Astrocyte (in vitro differentiated cells and primary cell): ENCODE data around the gene CCDC142. TPM values are rescaled to one million over a fixed set of nuclear protein-coding genes. Genes with fewer than 3 reads are reported as not detected.

Experiments
- DNase-seq: peaks from one replicate; pipeline ENCODE4 v3.0.0-alpha.2; 2010; ENCODE audit warnings: low read depth
- FAIRE-seq: peaks from 2 replicates; lab custom pipeline; 2011; peaks lifted over from hg19 to GRCh38; lab: Jason Lieb, UNC
- H2AFZ ChIP-seq: 2 replicates; pipeline ENCODE4 v1.6.0; 2012; ENCODE audit warnings: low read depth, low read length, inconsistent platforms
- H3K27ac ChIP-seq: 2 replicates; pipeline ENCODE4 v1.5.1; 2011; ENCODE audit warnings: low read depth, low read length, inconsistent platforms
- H3K27me3 ChIP-seq: 2 replicates; pipeline ENCODE4 v1.6.0; 2011; ENCODE audit warnings: low read length, inconsistent platforms; ENCODE audit not compliant: insufficient read depth
- H3K36me3 ChIP-seq: 2 replicates; pipeline ENCODE4 v1.5.1; 2011; ENCODE audit warnings: low read length, inconsistent platforms; ENCODE audit not compliant: insufficient read depth
- H3K4me1 ChIP-seq: 2 replicates; pipeline ENCODE4 v1.5.1; 2011; ENCODE audit warnings: low read length, inconsistent platforms; ENCODE audit not compliant: insufficient read depth
- H3K4me2 ChIP-seq: 2 replicates; pipeline ENCODE4 v1.6.0; 2012; ENCODE audit warnings: low read length, inconsistent platforms
- H3K4me3 ChIP-seq: 2 replicates; pipeline ENCODE4 v1.5.1; 2011; ENCODE audit warnings: low read depth, mild to moderate bottlenecking, low read length, inconsistent platforms; ENCODE audit not compliant: insufficient read depth
- H3K79me2 ChIP-seq: 2 replicates; pipeline ENCODE4 v1.6.0; 2012; ENCODE audit warnings: mild to moderate bottlenecking, low read length, inconsistent platforms; ENCODE audit not compliant: insufficient read depth
- H3K9ac ChIP-seq: 2 replicates; pipeline ENCODE4 v1.6.0; 2012; ENCODE audit warnings: mild to moderate bottlenecking, low read length, inconsistent platforms
- H3K9me3 ChIP-seq: 2 replicates; pipeline ENCODE4 v1.5.1; 2012; ENCODE audit warnings: low read depth, mild to moderate bottlenecking, low read length, inconsistent platforms; ENCODE audit not compliant: insufficient read depth
- H4K20me1 ChIP-seq: 2 replicates; pipeline ENCODE4 v1.6.0; 2012; ENCODE audit warnings: low read length, inconsistent platforms; ENCODE audit not compliant: insufficient read depth
- H3K27ac Mint-ChIP-seq: one replicate; pipeline ENCODE4 v1.8.0; 2021; ENCODE audit warnings: mild to moderate bottlenecking, mixed read lengths; ENCODE audit not compliant: unreplicated experiment
- H3K27me3 Mint-ChIP-seq: one replicate; pipeline ENCODE4 v1.8.0; 2021; ENCODE audit warnings: low read depth, mixed read lengths; ENCODE audit not compliant: unreplicated experiment
- H3K36me3 Mint-ChIP-seq: one replicate; pipeline ENCODE4 v1.8.0; 2021; ENCODE audit warnings: low read depth, mixed read lengths; ENCODE audit not compliant: unreplicated experiment
- H3K4me1 Mint-ChIP-seq: one replicate; pipeline ENCODE4 v1.8.0; 2021; ENCODE audit warnings: low read depth, mixed read lengths; ENCODE audit not compliant: unreplicated experiment
- H3K4me3 Mint-ChIP-seq: one replicate; pipeline ENCODE4 v1.8.0; 2021; ENCODE audit warnings: mild to moderate bottlenecking, moderate library complexity, mixed read lengths; ENCODE audit not compliant: unreplicated experiment
- H3K9me3 Mint-ChIP-seq: one replicate; pipeline ENCODE4 v1.8.0; 2021; ENCODE audit warnings: mild to moderate bottlenecking, mixed read lengths; ENCODE audit not compliant: unreplicated experiment
- CTCF ChIP-seq: IDR thresholded peaks from 2 replicates; pipeline ENCODE4 v1.5.1; 2011; ENCODE audit warnings: low read depth, mild to moderate bottlenecking, inconsistent platforms, low read length, moderate library complexity; ENCODE audit not compliant: insufficient read depth
- EZH2 ChIP-seq: IDR thresholded peaks from 2 replicates; pipeline ENCODE4 v1.6.1; 2012; ENCODE audit warnings: mild to moderate bottlenecking, low read length, inconsistent platforms; ENCODE audit not compliant: insufficient read depth
- total RNA-seq: library from RNA; stranded (reverse); gene quantifications from 2 replicates; pipeline ENCODE4 v1.2.1, GENCODE V29; 2021

The CCDC142 gene
- total RNA-seq, 1 donor from 2014 or later = 11.2 TPM

- FAIRE-seq = no peak
- H4K20me1 ChIP-seq = peaks cover 8% of the 10 kb centered on the region
- peaks cover 18% of the 10 kb centered on the region for H3K36me3 Mint-ChIP-seq
- no peak overlapping the region for H2AFZ ChIP-seq
- no peak overlapping the region for H3K27ac ChIP-seq
- no peaks in the 10 kb centered on the region for H3K27me3 ChIP-seq
- no peak overlapping the region for H3K4me3 Mint-ChIP-seq
- no peak overlapping the region for H3K4me2 ChIP-seq
- H3K4me1 ChIP-seq = peaks cover 13% of the 10 kb centered on the region
- H3K9me3 Mint-ChIP-seq = no peaks in the 10 kb centered on the region
- H3K27ac Mint-ChIP-seq = no peak overlapping the region
- H3K9ac ChIP-seq = no peak overlapping the region
- H3K9me3 ChIP-seq = no peaks in the 10 kb centered on the region
- peaks cover 18% of the 10 kb centered on the region for H3K36me3 ChIP-seq
- H3K27me3 Mint-ChIP-seq = no peaks in the 10 kb centered on the region
- DNase-seq = no peak
- peaks cover 17% of the 10 kb centered on the region for H3K4me1 Mint-ChIP-seq
- no peak overlapping the region for H3K4me3 ChIP-seq
- TF ChIP-seq CTCF = no peak
- TF ChIP-seq EZH2 = no peak
- no peaks in the 10 kb centered on the region for H3K79me2 ChIP-seq
These were observed 53.0 kb downstream of the CCDC142 start for GRCh38 chr2:74429487-74430451.

- FAIRE-seq = no peak
- H3K27ac Mint-ChIP-seq = no peak overlapping the region
- no peaks in the 10 kb centered on the region for H3K27me3 Mint-ChIP-seq
- peak overlapping the region; percentile 40 for H3K4me3 Mint-ChIP-seq
- TF ChIP-seq EZH2 (no peak), CTCF (no peak)
- peaks cover 22% of the 10 kb centered on the region for H3K36me3 Mint-ChIP-seq
- Histone ChIP-seq H3K27me3 (no peaks in the 10 kb centered on the region), H3K79me2 (no peaks in the 10 kb centered on the region), H3K9ac (no peak overlapping the region), H3K4me3 (no peak overlapping the region), H3K9me3 (no peaks in the 10 kb centered on the region), H3K36me3 (peaks cover 18% of the 10 kb centered on the region), H3K4me2 (no peak overlapping the region), H3K4me1 (peaks cover 17% of the 10 kb centered on the region), H4K20me1 (peaks cover 7% of the 10 kb centered on the region), H3K27ac (no peak overlapping the region), H2AFZ (no peak overlapping the region)
- DNase-seq = no peak
- peaks cover 23% of the 10 kb centered on the region for H3K4me1 Mint-ChIP-seq
- H3K9me3 Mint-ChIP-seq = no peaks in the 10 kb centered on the region
These were observed 54.1 kb downstream of the CCDC142 start for GRCh38 chr2:74428675-74429074.

GRCh38 chr2:74427551-74427950, 55.2 kb downstream of the CCDC142 start:
- Mint-ChIP-seq H3K4me3 (peak overlapping the region; percentile 60), H3K4me1 (peaks cover 27% of the 10 kb centered on the region), H3K27me3 (no peaks in the 10 kb centered on the region), H3K27ac (peak overlapping the region; percentile 75), H3K36me3 (peaks cover 22% of the 10 kb centered on the region), H3K9me3 (no peaks in the 10 kb centered on the region)
- H3K4me3 ChIP-seq = no peak overlapping the region
- H4K20me1 ChIP-seq = peaks cover 7% of the 10 kb centered on the region
- H3K27ac ChIP-seq = no peak overlapping the region
- peaks cover 18% of the 10 kb centered on the region for H3K36me3 ChIP-seq
- H3K27me3 ChIP-seq = no peaks in the 10 kb centered on the region
- no peak overlapping the region for H3K9ac ChIP-seq
- H2AFZ ChIP-seq = no peak overlapping the region
- TF ChIP-seq EZH2 (no peak), CTCF (no peak)
- H3K4me1 ChIP-seq = peaks cover 17% of the 10 kb centered on the region
- no peak overlapping the region for H3K4me2 ChIP-seq
- no peak for FAIRE-seq
- no peaks in the 10 kb centered on the region for H3K9me3 ChIP-seq
- H3K79me2 ChIP-seq = no peaks in the 10 kb centered on the region
- no peak for DNase-seq
